Measurements from ENCODE around the gene TSSK6. TPM values are rescaled to one million over a fixed set of nuclear protein-coding genes. Genes with fewer than 3 reads are reported as not detected.

Gene TSSK6
- under 1 TPM; 0.46 to 1.00 TPM for total RNA-seq
- long read RNA-seq, donor 1, partial matches to known transcripts = 0 of 1 reads
- long read RNA-seq, donor 1, other reads (novel, unspliced or antisense) = 0 of 1 reads
- long read RNA-seq, donor 2, partial matches to known transcripts = 0 of 1 reads
- long read RNA-seq, donor 2, other reads (novel, unspliced or antisense) = 1 of 1 reads

DNA sequence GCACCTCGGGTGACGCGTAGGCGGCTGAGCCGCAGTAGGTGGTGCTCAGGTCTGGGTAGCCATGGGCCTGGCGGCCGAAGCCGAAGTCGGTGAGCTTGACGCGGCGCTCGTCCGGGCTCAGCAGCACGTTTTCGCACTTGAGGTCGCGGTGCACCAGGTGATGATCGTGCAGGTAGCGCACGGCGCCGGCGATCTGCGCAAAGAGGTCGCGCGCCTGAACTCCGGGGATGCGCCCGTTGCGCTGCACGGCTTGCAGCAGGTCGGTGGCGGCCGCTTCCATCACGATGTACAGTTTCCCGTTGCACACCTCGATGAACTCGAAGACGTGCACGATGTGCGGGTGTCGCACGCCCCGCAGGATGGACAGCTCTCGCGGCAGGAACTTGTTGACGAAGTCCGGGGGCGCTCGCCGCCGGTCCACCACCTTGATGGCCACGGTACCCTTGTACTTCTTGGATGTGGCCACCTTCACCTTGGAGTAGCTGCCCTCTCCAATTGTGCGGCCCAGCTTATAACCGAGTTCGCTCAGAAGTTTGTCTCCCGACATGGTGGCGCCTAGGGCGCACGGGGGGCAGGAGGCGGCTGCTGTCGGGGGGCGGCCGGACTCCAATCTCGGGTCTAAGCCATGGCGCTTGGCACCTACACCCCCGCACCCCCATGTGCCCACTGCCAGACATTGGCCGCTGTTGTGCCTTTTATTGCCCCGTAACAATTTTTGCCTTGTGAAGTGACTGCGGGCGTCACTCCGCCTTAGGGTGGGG, at the start of gene TSSK6:
TSSK6 (minus strand) TSS at position 668 of the 761 bp plus-strand sequence; CDS start at position 547, 121 bp downstream.
- DNase-seq (ENCODE audit: low spot score) = peak; percentile 85
- intact Hi-C loops (cut with DNase I) = no loop called here

DNA sequence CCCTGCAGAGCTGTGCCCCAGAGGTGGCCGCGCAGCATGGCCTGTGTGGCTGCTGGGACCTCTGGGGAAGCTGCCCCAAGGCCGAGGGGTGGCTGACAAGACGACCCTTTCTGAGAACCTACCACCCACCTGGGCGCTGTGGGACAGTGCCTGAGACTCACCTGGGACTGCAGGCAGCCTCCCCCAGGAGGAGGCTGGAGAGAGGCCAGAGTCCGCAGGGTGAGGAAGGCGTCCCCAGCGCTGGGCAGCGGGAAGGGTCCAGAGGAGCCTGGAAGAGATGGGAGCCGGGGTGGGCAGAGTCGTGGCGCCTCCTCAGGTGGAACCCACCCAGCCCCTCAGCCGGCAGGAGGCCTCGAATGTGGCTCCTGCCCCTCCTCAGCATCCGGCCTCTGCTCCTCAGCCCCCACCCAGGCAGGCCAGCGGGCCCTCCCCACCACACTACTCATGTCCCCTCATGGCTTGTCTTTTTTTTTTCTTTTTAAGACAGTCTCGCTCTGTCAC, 48.0 kb upstream of the TSSK6 start:
- DNase-seq (ENCODE audit: low spot score) = no peak
- intact Hi-C loops (cut with DNase I) = no loop called here

DNA sequence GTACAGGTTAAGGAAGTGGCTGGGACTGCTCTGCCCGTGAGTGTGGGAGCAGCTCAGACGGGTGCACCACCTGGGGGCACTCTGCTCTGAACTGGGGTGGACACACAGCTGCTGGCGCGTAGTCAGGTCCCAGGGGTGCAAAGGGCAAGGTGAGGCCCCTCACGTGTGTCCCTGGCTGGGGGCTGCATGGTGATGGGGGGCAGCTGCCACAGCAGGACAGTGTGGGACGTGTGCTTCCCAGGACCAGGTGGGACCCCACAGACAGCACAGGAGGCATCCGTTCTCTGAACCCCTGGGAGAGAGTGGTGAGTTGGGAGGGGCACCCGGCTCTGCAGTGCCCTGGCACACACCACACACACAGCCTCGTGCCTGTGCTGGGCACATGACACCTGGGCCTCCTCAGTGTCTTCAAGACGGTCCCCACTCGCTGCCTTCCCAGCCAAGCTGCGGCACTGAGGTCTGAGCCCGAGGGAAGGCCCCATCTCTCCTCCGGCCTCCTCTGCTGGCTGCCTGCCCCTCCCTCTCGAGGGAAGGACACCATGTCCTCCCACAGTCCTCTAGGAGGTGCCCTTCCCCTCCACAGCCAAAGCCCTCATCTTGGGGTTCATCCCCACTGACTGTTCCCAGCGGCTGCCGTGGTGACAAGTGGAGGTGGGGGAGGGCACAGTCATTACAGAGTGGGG, 47.5 kb upstream of the TSSK6 start:
- intact Hi-C loops (cut with DNase I) = no loop called here
- no peak for DNase-seq (ENCODE audit: low spot score)

DNA sequence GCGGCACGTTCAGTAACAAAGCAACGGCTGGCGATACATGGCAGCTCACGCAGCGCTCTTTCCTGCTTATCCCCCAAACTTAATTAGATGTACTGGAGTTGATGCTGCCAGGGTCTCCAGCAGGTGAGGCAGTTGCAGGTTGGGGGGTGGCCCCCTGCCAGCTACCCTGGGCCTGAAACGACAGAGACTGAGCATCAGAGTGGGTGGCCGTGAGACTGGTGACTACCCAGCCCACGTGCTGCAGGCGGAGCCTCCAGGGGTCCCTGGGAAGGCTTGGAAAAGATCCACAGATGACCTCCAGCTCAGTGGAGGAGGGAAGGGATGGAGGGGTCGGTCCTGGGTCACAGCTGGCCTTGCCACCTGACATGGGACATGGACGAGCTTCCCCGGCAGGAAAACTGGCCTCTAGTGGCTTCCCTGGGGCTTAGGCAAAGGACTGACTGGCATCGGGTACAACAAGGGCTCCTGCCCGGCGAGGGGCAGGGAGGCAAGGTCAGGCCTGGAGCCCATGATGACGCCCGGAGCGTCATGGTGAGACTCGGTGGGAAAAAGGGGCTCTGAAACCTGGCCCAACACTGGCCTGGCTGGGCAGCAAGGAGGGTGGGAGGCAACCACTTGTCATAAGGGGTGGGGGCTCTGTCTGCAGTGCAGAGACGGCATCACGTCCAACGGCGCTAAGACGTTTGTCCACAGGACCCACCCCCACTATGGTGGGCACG, 46.8 kb upstream of the TSSK6 start:
- intact Hi-C loops (cut with DNase I) = no loop called here
- DNase-seq (ENCODE audit: low spot score) = no peak

DNA sequence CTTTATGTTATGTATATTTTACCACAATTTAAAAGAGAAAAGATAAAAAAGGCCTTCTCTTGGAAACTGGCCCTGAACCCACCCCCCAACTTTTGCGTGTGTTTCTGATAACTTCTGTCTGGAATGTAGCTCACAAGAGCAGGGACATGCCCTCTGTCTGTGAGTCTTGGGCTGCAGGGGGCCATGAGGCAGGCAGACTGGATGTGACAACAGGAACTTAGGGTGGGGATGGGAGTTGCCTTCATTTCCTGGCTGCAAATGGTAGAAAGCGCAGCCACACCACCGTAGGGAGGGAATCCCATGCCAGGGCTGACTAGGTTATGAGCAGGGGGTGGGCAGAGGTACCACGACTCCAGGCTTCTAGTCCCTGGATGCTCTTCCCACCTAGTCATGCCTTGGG, 44.6 kb upstream of the TSSK6 start:
- DNase-seq (ENCODE audit: low spot score) = no peak
- intact Hi-C loops (cut with DNase I) = loop anchor here in 1 of 2 donors (10.0 kb wide), 1 partner anchor 75 kb away; no protein-coding TSS in a partner anchor

DNA sequence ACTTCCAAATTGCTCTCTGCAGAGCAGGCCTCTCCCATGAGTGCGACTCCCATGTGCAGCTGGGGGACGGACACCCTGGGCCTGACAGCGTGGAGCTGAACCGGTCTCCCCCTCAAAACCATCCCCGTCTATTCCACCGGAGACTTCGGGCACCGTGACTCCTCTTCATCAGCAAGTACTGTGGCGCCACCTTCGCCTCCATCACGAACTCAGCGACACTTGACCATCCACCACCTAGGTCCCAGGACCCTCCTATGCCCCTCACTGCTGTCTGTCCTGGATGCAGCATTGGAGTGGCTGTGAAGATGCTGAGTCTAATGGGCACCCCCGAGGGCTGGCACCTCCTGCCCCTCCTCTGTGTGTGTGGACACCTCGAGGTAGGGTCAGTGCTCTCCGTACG, 43.3 kb upstream of the TSSK6 start:
- intact Hi-C loops (cut with DNase I) = loop anchor here in 1 of 2 donors (10.0 kb wide), 1 partner anchor 76 kb away; no protein-coding TSS in a partner anchor
- DNase-seq (ENCODE audit: low spot score) = no peak

DNA sequence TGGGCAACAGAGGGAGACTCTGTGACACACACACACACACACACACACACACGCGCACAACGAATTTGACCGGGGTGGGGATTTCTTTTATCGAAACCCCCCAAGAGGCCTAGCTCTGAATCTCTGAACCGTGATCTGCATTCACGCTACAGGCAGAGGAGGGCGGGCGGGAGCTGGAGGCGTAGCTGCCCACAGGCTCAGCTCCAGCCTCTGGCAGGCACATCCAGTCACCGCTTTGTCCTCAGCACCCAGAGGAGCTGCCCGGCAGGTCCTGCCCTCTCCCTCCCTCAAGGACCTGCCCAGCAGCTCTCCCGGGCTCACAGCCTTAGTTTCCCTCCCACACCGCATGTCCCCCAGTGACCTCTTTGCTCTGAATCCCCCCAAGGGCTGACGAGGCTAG, 42.7 kb upstream of the TSSK6 start:
- intact Hi-C loops (cut with DNase I) = loop anchor here in 1 of 2 donors (10.0 kb wide), 1 partner anchor 77 kb away; no protein-coding TSS in a partner anchor
- DNase-seq (ENCODE audit: low spot score) = no peak

DNA sequence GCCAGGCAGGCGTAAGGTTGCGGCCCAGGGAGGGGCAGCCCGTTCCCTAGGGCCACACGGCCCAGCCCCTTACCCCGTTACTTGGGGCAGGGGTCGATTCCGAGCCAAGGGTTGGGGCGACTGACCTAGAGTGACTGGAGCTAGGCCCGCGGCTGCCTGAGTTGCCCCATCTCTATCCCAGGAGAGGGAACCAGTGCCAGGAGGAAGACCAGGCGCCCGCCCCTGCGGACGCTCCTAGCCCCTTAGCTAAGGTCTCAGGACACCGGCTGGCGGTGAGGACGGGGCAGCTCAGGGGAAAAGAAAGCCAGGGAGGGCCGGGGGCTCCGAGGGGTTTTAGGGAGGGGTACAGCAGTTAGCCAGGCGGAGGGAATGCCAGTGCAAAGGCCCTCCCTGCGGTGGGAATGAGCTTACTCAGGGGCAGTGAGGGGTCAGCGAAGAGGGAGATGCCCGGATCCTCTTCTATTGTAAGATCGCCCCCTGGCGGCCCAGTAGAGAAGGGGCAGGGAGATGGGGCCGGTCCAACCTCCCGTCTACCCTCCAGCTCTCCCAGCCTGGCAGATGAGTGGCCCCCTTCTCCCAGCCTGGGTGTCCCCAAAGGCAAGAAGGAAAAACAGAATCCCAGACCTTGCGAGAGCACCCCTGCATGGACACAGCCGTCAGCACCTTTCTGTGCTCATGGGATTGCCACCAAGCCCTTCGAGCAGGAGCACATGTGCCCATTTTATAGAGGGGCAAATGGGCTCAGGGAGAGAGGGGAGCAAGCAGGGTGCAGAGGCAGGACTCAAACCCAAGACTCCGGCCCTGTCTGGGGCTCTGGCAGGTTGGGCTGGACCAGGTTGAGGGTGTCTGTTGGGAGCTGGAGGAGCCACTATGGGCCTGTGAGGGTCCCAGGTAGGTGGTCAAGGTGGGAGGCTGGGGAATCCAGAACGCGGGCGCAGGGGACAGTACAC, 39.0 kb upstream of the TSSK6 start:
- no peak for DNase-seq (ENCODE audit: low spot score)
- intact Hi-C loops (cut with DNase I) = loop anchor here in 1 of 2 donors (10.0 kb wide), 1 partner anchor 80 kb away; no protein-coding TSS in a partner anchor

DNA sequence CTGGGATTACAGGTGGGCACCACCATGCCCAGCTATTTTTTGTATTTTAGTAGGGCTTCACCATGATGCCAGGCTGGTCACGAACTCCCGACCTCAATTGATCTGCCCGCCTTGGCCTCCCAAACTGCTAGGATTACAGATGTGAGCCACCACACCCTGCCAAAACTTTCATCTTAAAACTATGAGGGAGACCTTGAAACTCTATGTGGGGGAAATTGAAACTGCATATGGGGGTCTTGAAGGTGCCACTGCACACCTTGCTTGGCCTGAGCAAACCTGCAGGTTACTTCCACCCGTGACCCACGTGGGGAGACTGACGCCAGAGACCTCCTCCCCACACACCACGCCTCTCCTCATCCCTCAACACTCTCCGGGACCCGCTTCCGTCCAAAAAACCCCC, 38.3 kb upstream of the TSSK6 start:
- no peak for DNase-seq (ENCODE audit: low spot score)
- intact Hi-C loops (cut with DNase I) = loop anchor here in 1 of 2 donors (10.0 kb wide), 1 partner anchor 81 kb away; no protein-coding TSS in a partner anchor

DNA sequence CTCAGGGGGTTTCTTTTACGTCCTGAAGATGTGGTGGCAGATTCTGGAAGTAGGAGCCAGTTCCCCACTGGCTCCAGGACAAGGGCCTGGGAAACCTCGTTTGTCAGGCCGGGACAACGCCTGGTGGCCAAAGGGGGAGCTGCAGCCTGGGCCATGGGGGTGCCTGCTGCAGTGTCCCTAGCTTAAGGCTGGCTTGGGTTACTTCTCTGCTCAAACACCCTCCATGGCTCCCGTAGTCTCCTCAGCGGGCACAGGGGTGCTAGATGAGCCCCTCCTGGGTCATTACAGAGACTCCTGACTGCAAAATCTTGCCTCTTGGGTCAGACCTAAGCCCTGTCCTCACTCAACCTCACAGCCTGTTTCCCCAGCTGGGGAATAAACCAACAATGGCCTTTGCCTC, 37.5 kb upstream of the TSSK6 start:
- DNase-seq (ENCODE audit: low spot score) = peak; percentile 78
- intact Hi-C loops (cut with DNase I) = loop anchor here in 1 of 2 donors (10.0 kb wide), 1 partner anchor 82 kb away; no protein-coding TSS in a partner anchor

DNA sequence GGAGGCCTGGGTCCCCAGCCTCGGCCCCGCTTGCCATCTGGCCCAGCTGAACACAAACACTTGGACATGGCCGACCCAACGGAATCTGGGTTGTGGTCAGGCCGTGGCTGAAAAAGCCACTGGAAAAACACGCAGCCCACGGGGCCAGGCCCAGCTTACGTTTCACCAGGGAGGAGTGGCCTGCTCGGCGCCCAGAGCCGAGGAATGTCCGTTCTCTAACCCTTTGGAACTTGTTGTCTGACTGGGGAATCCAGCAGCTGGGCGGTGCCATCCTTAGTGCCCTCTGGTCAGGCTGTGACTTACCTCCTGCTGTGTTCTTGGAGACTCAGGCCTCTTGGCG, 36.5 kb upstream of the TSSK6 start:
- intact Hi-C loops (cut with DNase I) = loop anchor here in 1 of 2 donors (10.0 kb wide), 1 partner anchor 83 kb away; no protein-coding TSS in a partner anchor
- no peak for DNase-seq (ENCODE audit: low spot score)

DNA sequence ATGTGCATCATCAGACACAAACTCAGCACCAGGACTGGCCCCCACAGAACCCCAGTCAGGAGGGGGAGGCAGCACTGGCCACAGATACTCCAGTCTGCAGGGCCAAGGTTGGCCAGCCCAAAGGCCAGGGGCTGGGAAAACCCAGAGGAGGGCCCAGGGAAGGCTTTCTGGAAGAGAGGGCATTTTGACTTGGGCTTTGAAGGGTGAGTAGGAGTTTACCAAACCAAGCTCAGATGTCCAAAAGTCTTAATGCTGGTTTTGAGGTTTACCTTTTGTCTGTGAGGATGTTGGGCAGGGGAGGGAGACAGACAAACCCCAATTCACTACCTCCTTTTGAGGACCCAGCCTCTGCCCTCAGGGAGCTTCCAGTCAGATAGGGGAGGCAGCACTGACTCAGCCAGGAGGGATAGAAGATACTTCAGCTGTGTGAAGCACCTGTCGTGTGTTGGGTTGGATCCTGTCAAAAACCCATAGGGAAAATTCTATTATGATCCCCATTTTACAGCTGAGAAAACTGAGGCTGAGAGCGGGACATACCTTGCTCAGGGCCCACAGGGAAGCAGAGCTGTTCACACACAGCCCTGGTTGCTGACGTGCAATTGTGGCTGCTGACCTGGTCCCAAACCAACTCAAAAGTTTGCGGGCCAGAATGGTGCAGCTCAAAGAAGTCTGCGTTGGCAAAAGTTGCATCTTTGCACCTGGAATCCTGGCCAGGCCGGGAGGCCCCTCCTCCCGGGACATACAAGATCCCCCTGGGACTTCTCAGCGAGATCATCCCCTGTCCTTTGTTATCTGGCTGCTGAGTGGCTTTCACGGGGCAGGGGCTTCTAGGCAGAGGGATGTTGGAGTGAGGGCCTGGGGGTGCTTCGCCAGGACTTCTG, 35.9 kb upstream of the TSSK6 start:
- DNase-seq (ENCODE audit: low spot score) = no peak
- intact Hi-C loops (cut with DNase I) = loop anchor here in 1 of 2 donors (10.0 kb wide), 1 partner anchor 84 kb away; no protein-coding TSS in a partner anchor

DNA sequence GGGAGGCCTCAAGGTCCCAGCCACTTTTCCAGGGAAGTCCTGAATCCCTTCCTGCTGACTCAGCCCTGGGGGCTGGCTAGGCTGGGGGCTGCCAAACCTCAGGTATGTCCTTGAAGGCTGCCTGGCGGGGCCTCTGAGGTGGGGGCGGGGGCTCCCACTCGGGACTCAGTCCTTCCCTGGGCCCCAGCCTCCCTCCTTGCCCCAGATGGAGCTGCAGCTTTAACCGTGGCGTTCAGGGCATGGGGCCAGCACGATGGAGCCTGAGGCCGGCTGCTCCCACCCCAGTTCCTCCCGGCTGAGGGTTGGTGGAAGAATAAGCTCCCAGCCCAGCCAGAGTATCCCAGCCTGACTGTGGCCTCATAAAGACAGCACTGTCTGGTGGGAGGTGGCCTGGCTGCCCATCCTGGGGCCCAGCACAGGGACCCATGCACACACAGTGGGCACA, 35.2 kb upstream of the TSSK6 start:
- intact Hi-C loops (cut with DNase I) = loop anchor here in 1 of 2 donors (10.0 kb wide), 1 partner anchor 84 kb away; no protein-coding TSS in a partner anchor
- peak; percentile 76 for DNase-seq (ENCODE audit: low spot score)

DNA sequence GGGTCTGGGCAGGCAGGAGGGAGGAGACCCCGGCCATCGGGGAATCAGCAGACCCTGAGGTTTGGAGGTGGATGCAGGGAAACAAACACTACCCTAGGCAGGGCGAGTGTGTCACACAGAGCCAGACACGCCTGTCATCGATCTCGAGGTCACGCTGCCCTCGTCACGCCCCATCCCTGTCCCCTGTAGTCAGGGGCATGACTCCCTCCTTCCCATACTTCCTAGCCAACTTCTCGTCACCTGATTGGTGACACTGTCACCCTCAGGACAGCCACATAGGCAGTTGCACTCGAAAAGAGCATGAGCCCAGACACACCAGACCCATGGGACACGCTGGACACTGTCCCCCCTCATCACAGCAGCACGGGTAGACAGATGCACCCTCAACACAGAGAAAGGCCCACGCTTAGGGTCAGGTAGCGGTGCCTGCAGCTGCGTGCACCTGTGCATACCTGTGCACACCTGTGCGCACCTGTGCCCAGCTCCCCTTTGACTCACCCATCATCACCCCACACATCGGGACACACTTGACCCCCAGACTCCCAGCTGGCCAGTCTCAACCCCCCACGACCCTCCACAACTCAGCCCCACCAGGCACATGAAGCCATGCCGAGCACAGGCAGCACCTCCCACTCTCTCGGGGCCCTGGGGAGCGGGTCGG, 34.6 kb upstream of the TSSK6 start:
- intact Hi-C loops (cut with DNase I) = loop anchor here in 1 of 2 donors (10.0 kb wide), 2 partner anchors 85 to 415 kb away; no protein-coding TSS in a partner anchor
- no peak for DNase-seq (ENCODE audit: low spot score)

DNA sequence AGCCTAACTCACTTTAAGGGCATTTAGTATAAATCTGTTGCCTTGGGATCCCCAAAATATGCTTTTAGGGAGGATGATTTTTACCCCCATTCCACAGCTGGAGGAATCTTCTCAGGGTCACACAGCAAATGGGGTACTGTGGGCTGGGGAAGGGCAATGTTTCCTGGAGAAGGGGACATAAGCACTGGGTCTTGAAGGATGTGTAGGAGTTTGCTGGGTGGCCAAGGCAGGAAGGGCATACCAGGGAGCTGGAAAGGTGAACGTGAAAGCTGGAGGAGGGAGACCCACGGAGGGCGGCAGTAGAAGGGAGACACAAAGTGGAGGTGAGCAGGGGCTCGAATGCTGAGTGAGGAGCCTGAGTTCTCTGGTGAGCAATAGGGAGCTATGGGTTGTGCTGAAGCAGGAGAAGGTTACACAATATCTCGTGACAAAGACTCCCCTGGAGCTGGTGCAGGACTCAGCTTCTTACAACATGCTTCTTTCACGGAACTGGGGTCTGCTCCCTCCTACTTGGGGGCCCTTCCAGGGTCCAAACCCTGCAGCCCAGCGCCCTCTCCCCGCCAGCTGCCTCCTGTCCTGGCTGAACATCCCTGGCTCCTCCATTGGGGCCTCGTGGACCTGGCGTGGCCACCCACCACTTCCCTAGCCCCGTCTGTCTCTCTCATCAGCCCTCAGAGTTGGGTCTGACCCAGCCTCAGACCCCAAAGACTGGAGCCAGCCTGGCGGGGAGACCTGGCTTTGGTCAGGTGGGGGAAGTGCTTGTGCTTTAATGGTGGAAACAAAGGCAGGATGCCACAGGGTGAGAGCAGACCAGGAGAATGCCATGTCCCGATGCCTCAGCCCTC, 33.8 kb upstream of the TSSK6 start:
- no peak for DNase-seq (ENCODE audit: low spot score)
- intact Hi-C loops (cut with DNase I) = loop anchor here in 1 of 2 donors (10.0 kb wide), 1 partner anchor 416 kb away; no protein-coding TSS in a partner anchor
